ENCODE measurements around the gene INSRR. TPM values are rescaled to one million over a fixed set of nuclear protein-coding genes. Genes with fewer than 3 reads are reported as not detected.
A peak's percentile ranks its signal among the peaks of the same experiment; 100 is the strongest.

INSRR gene
- total RNA-seq, 2 experiments from 2014 or later: 0.47 to 0.54 TPM

- Mint-ChIP-seq H3K36me3 (ENCODE audit: low read depth) (peaks cover 69% of the 10 kb centered on the region), H3K27ac (peak overlapping the region; percentile 84), H3K27me3 (no peaks in the 10 kb centered on the region), H3K4me1 (ENCODE audit: low read depth) (peaks cover 52% of the 10 kb centered on the region), H3K9me3 (no peaks in the 10 kb centered on the region), H3K4me3 (no peak overlapping the region)
- intact Hi-C loops (cut with micrococcal nuclease): no loop called here
- CTCF ChIA-PET: interaction anchor here (1.1 to 12.8 kb wide), 10 partner anchors 10 to 120 kb away, joined by 3 to 121 read pairs (median 5); partner anchors contain the start of genes INSRR and NTRK1
- ATAC-seq (peak; percentile 68), DNase-seq (peak; percentile 77)
- POLR2A ChIA-PET: interaction anchor here (0.5 to 5.6 kb wide), 16 partner anchors 9 to 316 kb away, joined by 3 to 28 read pairs (median 4); partner anchors contain the start of gene SH2D2A
- TF ChIP-seq, protein P1, sequence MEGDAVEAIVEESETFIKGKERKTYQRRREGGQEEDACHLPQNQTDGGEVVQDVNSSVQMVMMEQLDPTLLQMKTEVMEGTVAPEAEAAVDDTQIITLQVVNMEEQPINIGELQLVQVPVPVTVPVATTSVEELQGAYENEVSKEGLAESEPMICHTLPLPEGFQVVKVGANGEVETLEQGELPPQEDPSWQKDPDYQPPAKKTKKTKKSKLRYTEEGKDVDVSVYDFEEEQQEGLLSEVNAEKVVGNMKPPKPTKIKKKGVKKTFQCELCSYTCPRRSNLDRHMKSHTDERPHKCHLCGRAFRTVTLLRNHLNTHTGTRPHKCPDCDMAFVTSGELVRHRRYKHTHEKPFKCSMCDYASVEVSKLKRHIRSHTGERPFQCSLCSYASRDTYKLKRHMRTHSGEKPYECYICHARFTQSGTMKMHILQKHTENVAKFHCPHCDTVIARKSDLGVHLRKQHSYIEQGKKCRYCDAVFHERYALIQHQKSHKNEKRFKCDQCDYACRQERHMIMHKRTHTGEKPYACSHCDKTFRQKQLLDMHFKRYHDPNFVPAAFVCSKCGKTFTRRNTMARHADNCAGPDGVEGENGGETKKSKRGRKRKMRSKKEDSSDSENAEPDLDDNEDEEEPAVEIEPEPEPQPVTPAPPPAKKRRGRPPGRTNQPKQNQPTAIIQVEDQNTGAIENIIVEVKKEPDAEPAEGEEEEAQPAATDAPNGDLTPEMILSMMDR (IDR thresholded peaks at IDR 0.05): no peak
Measured at GRCh38 chr1:156807627-156808026, 51.3 kb downstream of the INSRR start.

DNA sequence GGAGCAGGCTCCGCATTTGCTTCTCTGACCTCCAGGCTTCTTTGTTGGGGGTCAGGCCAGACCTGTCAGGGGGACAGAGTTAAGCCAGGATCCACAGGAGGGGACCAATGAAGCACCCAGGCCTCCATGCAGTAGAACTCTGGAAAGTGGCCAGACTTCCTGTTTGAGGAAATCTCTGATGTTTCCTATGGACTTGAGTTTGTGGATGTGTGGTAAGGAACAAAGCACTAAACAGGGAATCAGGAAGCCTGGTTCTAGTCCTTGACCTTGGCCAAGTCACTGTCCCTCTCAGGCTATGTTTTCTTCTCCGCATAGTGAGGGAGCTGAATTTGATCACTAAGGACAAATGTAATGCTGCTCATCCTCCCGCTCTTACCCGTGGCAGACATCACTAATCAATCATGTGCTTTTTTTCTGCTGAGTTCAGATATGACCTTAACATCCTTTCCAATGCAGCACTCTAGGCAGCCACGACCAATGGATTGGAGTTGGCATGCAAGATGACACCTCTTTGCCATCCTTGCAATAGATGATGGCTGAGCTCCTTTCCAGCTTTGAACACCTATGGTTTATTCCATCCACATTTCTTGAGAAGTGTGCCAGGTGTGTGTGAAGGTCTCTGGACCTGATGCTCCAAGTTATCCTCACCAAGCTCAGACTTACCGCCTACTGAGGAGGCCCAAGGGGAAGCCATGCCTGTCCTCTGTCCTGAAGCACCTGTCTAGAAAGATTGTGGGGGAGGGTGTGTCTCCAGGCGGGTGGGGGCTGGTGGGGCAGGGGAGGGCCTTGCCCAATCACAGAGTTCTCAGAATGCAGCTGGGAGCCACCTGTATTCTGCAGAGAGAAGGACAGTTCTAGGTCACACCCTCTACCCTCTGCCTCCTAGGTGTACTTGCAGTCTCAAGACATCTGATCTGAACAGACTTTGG, 52.1 kb downstream of the INSRR start:
- POLR2A ChIA-PET: interaction anchor here (0.8 to 5.6 kb wide), 12 partner anchors 8 to 92 kb away, joined by 3 to 28 read pairs (median 4); partner anchors contain the start of gene SH2D2A
- H3K36me3 Mint-ChIP-seq (ENCODE audit: low read depth): peaks cover 61% of the 10 kb centered on the region
- peak overlapping the region; percentile 84 for H3K27ac Mint-ChIP-seq
- no peaks in the 10 kb centered on the region for H3K27me3 Mint-ChIP-seq
- CTCF ChIA-PET: interaction anchor here (1.2 to 12.8 kb wide), 7 partner anchors 9 to 121 kb away, joined by 3 to 121 read pairs (median 5); partner anchors contain the start of genes INSRR and NTRK1
- H3K4me1 Mint-ChIP-seq (ENCODE audit: low read depth): peaks cover 45% of the 10 kb centered on the region
- TF ChIP-seq, protein P1 (IDR thresholded peaks at IDR 0.05): no peak
- DNase-seq (no peak), ATAC-seq (no peak)
- intact Hi-C loops (cut with micrococcal nuclease): no loop called here
- H3K4me3 Mint-ChIP-seq: no peak overlapping the region
- no peaks in the 10 kb centered on the region for H3K9me3 Mint-ChIP-seq

- peaks cover 53% of the 10 kb centered on the region for H3K36me3 Mint-ChIP-seq (ENCODE audit: low read depth)
- H3K4me1 Mint-ChIP-seq (ENCODE audit: low read depth): peaks cover 42% of the 10 kb centered on the region
- H3K27me3 Mint-ChIP-seq: no peaks in the 10 kb centered on the region
- peak overlapping the region; percentile 64 for H3K27ac Mint-ChIP-seq
- CTCF ChIA-PET: interaction anchor here (1.0 to 12.8 kb wide), 5 partner anchors 9 to 86 kb away, joined by 3 to 121 read pairs (median 6); partner anchors contain the start of genes INSRR and NTRK1
- H3K9me3 Mint-ChIP-seq: no peaks in the 10 kb centered on the region
- DNase-seq (no peak), ATAC-seq (no peak)
- POLR2A ChIA-PET: interaction anchor here (0.8 to 5.6 kb wide), 16 partner anchors 11 to 93 kb away, joined by 3 to 28 read pairs (median 4); partner anchors contain the start of genes INSRR and SH2D2A
- no peak overlapping the region for H3K4me3 Mint-ChIP-seq
- TF ChIP-seq, protein P1 (IDR thresholded peaks at IDR 0.05): no peak
- intact Hi-C loops (cut with micrococcal nuclease): no loop called here
Measured at GRCh38 chr1:156805766-156806511, 53.0 kb downstream of the INSRR start.

DNA sequence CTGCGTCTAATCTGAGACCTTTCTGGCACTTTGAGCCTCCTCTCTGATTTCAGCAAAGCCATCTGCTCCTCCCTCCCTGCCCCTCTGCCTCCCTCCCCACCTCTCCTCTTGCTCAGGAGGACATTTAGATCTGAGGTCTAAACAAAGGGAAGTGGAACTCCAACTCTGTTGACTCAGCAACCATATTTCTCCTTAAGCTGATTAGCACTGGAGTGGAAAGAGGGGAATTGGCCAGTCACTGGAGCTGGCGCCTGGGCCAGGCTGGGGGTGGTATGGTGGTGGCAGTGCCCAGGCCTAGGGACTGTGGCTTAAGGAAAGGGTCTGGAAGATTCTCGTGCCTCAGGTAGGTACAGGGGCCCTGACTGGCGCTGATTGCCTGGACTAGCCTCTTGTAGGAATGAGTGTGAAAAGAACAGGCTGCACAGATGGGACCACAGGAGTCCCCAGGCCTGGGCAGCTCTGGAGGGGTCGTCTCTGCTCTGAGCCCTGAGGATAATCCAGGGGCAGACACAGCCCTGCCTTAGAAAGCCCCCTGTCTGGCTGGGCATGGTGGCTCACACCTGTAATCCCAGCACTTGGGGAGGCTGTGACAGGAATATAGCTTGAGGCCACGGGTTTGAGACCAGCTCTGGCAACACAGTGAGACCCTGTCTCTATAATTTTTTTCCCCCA, 54.2 kb downstream of the INSRR start:
- H3K27ac Mint-ChIP-seq: peak overlapping the region; percentile 39
- no peak for ATAC-seq
- H3K9me3 Mint-ChIP-seq: no peaks in the 10 kb centered on the region
- H3K36me3 Mint-ChIP-seq (ENCODE audit: low read depth): peaks cover 45% of the 10 kb centered on the region
- no peaks in the 10 kb centered on the region for H3K27me3 Mint-ChIP-seq
- no peak overlapping the region for H3K4me3 Mint-ChIP-seq
- TF ChIP-seq, protein P1 (IDR thresholded peaks at IDR 0.05): no peak
- intact Hi-C loops (cut with micrococcal nuclease): loop anchor here (5.0 kb wide), 1 partner anchor 53 kb away; the partner anchor contains the start of gene INSRR
- CTCF ChIA-PET: interaction anchor here (0.6 to 1.7 kb wide), 3 partner anchors 10 to 55 kb away, joined by 3 to 12 read pairs (median 4); partner anchors contain the start of gene NTRK1
- POLR2A ChIA-PET: interaction anchor here (1.0 to 5.6 kb wide), 13 partner anchors 8 to 91 kb away, joined by 3 to 28 read pairs (median 4); partner anchors contain the start of genes INSRR and SH2D2A
- peaks cover 36% of the 10 kb centered on the region for H3K4me1 Mint-ChIP-seq (ENCODE audit: low read depth)
- DNase-seq: no peak

All from activated CD8-positive, alpha-beta T cell treated with anti-CD3 and anti-CD28 coated beads for 36 hours (primary cell).